Sigmoid colon (tissue), 7 donors: Measurements from ENCODE around the gene AK3. TPM values are rescaled to one million over a fixed set of nuclear protein-coding genes. Genes with fewer than 3 reads are reported as not detected.

ENCODE experiments used
- DNase-seq: peaks from one replicate; pipeline ENCODE4 v3.0.0-alpha.2; 2019
- H3K27ac ChIP-seq, 4 donors: fragments of 200-600 bp; sonication (generic); one replicate each; pipeline ENCODE4 v1.5.1; 2016 to 2019; ENCODE audit warnings: mild to moderate bottlenecking in 1 of 4
- H3K27me3 ChIP-seq, 3 donors: fragments of 200-600 bp; sonication (generic); one replicate each; pipeline ENCODE4 v1.5.1; 2019; ENCODE audit warnings: mild to moderate bottlenecking in 1 of 3
- H3K36me3 ChIP-seq, 4 donors: fragments of 200-600 bp; sonication (generic); one replicate each; pipeline ENCODE4 v1.5.1; 2016 to 2019
- H3K4me1 ChIP-seq, 4 donors: fragments of 200-600 bp; sonication (generic); one replicate each; pipeline ENCODE4 v1.5.1; 2017 to 2019
- H3K4me3 ChIP-seq, 4 donors: fragments of 200-600 bp; sonication (generic); one replicate each; pipeline ENCODE4 v1.5.1; 2017 to 2019; ENCODE audit warnings: mild to moderate bottlenecking in 2 of 4, moderate library complexity in 1 of 4
- H3K9me3 ChIP-seq, 4 donors: fragments of 200-600 bp in 3 of 4; sonication (generic) in 3 of 4; one replicate each; pipeline versions ENCODE4 v1.5.1 to v1.6.1; 2013 to 2019
- CTCF ChIP-seq, 4 experiments: fragments of 450-650 bp in 3 of 4; fragments of 200-600 bp in 1 of 4; IDR thresholded peaks; one replicate each; pipeline ENCODE4 v1.5.1; 2016 to 2019; ENCODE audit warnings: antibody characterized with exemption in 4 of 4, mild to moderate bottlenecking in 3 of 4, moderate library complexity in 2 of 4
- EP300 ChIP-seq, 4 donors: sonication (generic); formaldehyde crosslinking; IDR thresholded peaks; one replicate each; pipeline ENCODE4 v1.6.1; 2017; ENCODE audit warnings: antibody characterized with exemption in 4 of 4
- POLR2A ChIP-seq, 2 donors: fragments of 450-650 bp; IDR thresholded peaks; one replicate each; pipeline ENCODE4 v1.6.1; 2016; ENCODE audit warnings: antibody characterized with exemption in 2 of 2, mild to moderate bottlenecking in 2 of 2, moderate library complexity in 2 of 2
- POLR2AphosphoS5 ChIP-seq, 4 donors: sonication (generic); formaldehyde crosslinking; IDR thresholded peaks; one replicate each; pipeline ENCODE4 v1.6.1; 2017; ENCODE audit warnings: antibody characterized with exemption in 4 of 4
- WGBS, 2 donors: extraction: QIAGEN DNeasy Blood & Tissue Kit; methylation state at CpG; one replicate each; pipeline ENCODE4 v1.1.7; 2013; 5-methylcytosine and 5-hydroxymethylcytosine counted together
- intact Hi-C: fragments of 100-400 bp; cut with DNase I; formaldehyde crosslinking; loops from one replicate; pipeline ENCODE4 v1.15.1; 2023
- polyA plus RNA-seq, 3 donors: library from polyadenylated mRNA; stranded (reverse); fragments of 200-250 nt; gene quantifications; one replicate each; pipeline ENCODE4 v1.2.3, GENCODE V29; 2013
- total RNA-seq, 4 donors: library from RNA; depleted of rRNA; stranded (reverse); fragments of >200 nt; gene quantifications; one replicate each; pipeline ENCODE4 v1.1.0, GENCODE V29; 2016
- donor health status: healthy with polysubstance abuse.
- donor health status: Bipolar disorder and iron deficiency.
- donor health status: healthy.

Gene AK3
- total and polyA plus RNA-seq, 7 donors = 36.8 to 122 (median 102) TPM

- H3K4me3 ChIP-seq = no peak overlapping the region
- H3K4me1 ChIP-seq = peaks cover 0 to 24% (median 18%) of the 10 kb centered on the region in 4 donors
- H3K27me3 ChIP-seq = no peaks in the 10 kb centered on the region
- no peak for TF ChIP-seq POLR2A (IDR thresholded peaks at IDR 0.05)
- H3K36me3 ChIP-seq = no peaks in the 10 kb centered on the region
- intact Hi-C loops = loop anchor here (2.0 to 10.0 kb wide), 6 partner anchors 49 to 1941 kb away; partner anchors contain the start of genes JAK2, PLGRKT, RCL1 and RFX3
- no peaks in the 10 kb centered on the region for H3K9me3 ChIP-seq
- DNase-seq = no peak
- WGBS, 2 donors = 75 to 78% methylated on average over 5 of the region's 5 CpGs
- H3K27ac ChIP-seq = no peak overlapping the region
These were observed 2.3 kb upstream of the AK3 start for GRCh38 chr9:4743131-4743875.

DNA sequence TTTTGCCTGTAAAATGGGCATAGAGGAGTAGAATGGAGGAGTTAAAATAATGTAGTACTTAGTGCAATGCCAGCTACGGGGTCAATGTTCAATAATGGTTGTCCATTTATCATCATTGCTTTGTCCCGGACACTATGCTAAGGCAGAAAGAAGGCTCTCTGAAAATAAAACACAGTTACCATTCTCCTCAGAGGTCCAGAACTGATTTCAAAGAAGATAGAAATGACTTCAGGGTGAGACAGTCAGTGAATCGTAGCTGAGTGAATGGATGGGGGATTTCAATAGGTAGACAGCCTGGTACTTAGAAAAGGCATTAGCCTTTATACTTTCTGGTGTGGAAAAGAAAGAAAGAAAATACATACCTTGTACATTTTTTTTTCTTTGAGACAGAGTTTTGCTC is 1.2 kb upstream of the AK3 start:
- Histone ChIP-seq H3K9me3 (no peaks in the 10 kb centered on the region), H3K4me3 (peak overlapping the region in 2 of 4 donors; percentile 77 to 81), H3K4me1 (peaks cover 0 to 34% (median 23%) of the 10 kb centered on the region in 4 donors), H3K27me3 (no peaks in the 10 kb centered on the region), H3K27ac (peak overlapping the region; percentile 88 to 97 (median 95)), H3K36me3 (no peaks in the 10 kb centered on the region)
- no peak for TF ChIP-seq CTCF (IDR thresholded peaks at IDR 0.05)
- TF ChIP-seq EP300 (IDR thresholded peaks at IDR 0.05) = no peak
- no peak for TF ChIP-seq POLR2AphosphoS5 (IDR thresholded peaks at IDR 0.05)
- TF ChIP-seq POLR2A (IDR thresholded peaks at IDR 0.05) = no peak
- intact Hi-C loops = loop anchor here (2.0 to 10.0 kb wide), 6 partner anchors 50 to 1943 kb away; partner anchors contain the start of genes JAK2, PLGRKT, RCL1 and RFX3
- WGBS, 2 donors = 35 to 55% methylated on average over 3 of the region's 3 CpGs
- DNase-seq = no peak

- Histone ChIP-seq H3K4me1 (peaks cover 0 to 37% (median 26%) of the 10 kb centered on the region in 4 donors), H3K9me3 (no peaks in the 10 kb centered on the region), H3K36me3 (no peaks in the 10 kb centered on the region), H3K27ac (peak overlapping the region; percentile 88 to 97 (median 95)), H3K27me3 (no peaks in the 10 kb centered on the region), H3K4me3 (peak overlapping the region; percentile 61 to 98 (median 79))
- WGBS, 2 donors = 1 to 3% methylated on average over 54 of the region's 54 CpGs
- peak; percentile 74 for DNase-seq
- TF ChIP-seq EP300 (IDR thresholded peaks at IDR 0.05) (no peak), CTCF (IDR thresholded peaks at IDR 0.05) (no peak), POLR2A (IDR thresholded peaks at IDR 0.05) (no peak), POLR2AphosphoS5 (IDR thresholded peaks at IDR 0.05) (no peak)
- intact Hi-C loops = loop anchor here (1.0 to 10.0 kb wide), 7 partner anchors 51 to 1943 kb away; partner anchors contain the start of genes JAK2, PLGRKT, PLPP6 and RCL1
These were observed 525 bp upstream of the AK3 start for GRCh38 chr9:4741365-4742089.

DNA sequence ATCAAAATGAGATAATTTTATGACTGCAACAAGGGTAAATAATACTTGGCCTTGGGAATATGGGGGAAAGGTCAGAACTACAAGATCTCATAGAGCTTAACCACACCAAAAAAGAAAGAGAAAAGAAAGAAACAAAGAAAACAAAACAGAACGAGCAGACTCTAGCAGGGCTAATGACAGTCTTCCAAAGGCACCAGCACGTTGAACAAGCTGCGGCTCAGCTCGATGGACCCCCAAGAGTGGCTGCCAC is 689 bp downstream of the AK3 start:
- intact Hi-C loops = loop anchor here (1.0 to 10.0 kb wide), 6 partner anchors 52 to 1944 kb away; partner anchors contain the start of genes CDC37L1, PLGRKT, RCL1 and RFX3
- H3K36me3 ChIP-seq = no peaks in the 10 kb centered on the region
- TF ChIP-seq CTCF (IDR thresholded peaks at IDR 0.05) (no peak), POLR2AphosphoS5 (IDR thresholded peaks at IDR 0.05) (no peak), EP300 (IDR thresholded peaks at IDR 0.05) (no peak), POLR2A (IDR thresholded peaks at IDR 0.05) (no peak)

More for the DNA sequence above, 689 bp downstream of the AK3 start:
- no peak for DNase-seq
- H3K27me3 ChIP-seq = no peaks in the 10 kb centered on the region
- peak overlapping the region; percentile 61 to 98 (median 79) for H3K4me3 ChIP-seq
- H3K4me1 ChIP-seq = peaks cover 0 to 37% (median 28%) of the 10 kb centered on the region in 4 donors
- peak overlapping the region; percentile 88 to 97 (median 95) for H3K27ac ChIP-seq
- no peaks in the 10 kb centered on the region for H3K9me3 ChIP-seq
- 0 to 1% methylated on average over 4 of the region's 4 CpGs for WGBS, 2 donors
